HG03196 (cell line): ENCODE results near the gene ADAM10.

ENCODE experiments used
- ATAC-seq: cut with Tn5 transposase; IDR thresholded peaks from one replicate; pipeline ENCODE4 v1.9.1; 2021; ENCODE audit not compliant: unreplicated experiment

ADAM10 gene

DNA sequence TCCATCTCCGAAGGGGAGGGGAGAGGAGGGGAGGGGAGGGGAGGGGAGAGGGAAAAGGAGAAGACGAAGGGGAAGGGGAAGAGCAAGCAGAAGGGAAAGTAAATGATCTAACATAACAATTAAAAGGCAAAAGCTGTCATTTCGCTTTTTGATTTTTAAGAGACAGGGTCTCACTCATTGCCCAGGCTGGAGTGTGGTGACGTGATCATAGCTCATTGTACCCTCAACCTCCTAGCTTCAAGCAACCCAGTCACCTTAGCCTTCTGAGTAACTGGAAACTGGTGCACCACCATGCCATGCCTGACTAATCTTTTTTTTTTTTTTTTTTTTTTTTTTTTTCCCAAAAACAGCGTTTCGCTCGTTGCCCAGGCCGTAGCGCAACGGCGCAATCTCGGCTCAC lies 22.6 kb downstream of the ADAM10 start:
- ATAC-seq, result no peak

DNA sequence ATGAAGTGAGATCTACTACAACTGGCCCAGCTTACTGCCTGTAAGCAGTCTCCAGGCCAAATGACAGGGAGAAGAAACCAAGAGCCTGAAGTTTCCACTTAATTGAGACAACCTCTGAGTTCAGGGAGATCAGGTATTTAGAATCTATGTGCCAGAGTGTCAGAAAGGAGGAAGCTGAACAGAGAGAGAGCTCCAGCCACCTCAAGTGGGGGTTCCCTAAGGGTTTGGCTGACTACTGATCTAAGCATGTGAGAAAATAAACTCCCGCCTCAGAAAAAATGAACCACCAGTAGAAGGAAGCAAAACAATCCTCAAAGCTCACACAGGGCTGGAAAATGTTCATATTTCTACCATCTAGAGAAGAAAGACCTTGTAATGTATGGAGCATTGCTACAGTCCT lies 25.0 kb downstream of the ADAM10 start:
- ATAC-seq, result peak; percentile 74

DNA sequence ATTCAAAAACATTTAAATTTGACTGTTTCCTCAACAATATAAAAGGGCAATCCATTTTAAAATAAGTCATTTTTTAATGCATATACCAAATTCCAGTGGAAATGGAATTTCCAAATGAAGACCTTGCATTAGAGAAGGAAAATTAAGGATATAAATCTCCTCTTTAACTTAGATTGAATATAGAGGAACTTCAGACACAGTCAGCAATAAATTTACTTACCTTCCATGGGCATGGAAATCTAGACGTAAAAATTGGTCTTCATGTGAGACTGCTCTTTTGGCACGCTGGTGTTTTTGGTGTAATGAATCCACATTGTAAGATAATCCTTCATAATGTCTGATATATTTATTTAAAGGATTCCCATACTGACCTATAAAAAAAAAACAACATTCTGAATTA lies 32.1 kb downstream of the ADAM10 start:
- no peak for ATAC-seq

DNA sequence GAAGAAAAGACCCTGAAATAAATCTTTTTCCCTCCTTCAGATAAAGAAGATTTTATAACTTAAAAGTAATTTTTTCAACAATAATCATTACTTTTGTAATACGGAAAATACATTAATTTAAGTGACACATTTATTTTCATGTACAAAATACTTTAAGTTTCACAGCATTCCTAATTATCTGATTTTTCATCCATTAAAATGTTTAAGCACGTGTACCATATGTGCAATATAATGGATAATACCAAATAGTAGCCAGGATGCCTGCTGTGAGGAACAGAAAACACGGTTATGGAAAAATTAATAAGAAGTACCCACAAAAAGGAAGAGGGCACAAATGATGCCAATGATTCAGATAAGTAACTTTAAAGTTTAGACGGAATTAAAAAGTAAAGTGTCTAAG lies 33.5 kb downstream of the ADAM10 start:
- no peak for ATAC-seq

DNA sequence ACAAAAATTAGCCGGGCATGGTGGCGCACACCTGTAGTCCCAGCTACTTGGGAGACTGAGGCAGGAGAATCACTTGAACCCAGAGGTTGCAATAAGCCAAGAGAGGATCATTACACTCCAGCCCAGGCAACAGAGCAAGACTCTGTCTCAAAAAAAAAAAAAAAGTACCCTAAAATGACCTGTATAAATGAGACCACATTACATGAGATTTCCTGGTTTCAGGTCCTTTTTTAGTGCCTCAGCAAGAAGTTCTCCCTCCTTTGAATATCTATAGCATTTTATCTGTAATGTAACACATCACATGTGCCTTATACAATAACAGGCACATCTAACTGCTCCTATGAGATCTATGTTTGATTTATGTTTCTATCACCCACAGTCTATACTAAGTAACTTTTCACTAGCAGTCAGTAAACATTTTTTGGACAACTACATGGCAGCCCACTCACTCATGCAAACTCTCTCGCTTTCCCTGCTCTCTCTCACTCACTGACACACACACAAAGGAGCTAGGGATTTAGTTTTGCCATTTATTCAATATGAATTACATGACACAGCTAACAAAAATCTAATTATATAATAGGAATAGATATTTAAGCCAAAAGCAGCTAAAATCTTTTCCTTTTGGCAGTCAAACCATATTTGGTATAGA lies 34.1 kb downstream of the ADAM10 start:
- no peak for ATAC-seq

DNA sequence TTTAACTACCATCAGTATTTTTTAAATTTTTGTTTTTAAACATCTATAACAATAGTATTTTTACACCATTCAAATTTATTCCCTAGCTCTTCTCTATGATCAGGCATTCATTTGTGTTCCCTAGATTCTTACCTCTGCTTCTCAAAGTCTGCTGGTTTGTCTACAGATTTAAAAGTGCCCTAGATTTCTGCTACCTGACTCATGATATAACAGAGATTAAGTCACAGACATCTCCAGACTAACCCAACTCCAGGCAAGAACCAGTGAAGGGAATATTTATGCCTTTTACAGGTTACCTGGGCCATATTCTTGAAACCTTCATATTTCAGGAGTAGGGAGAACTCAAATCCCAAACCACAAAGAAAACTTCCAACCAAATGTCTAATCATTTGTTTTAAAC lies 38.8 kb downstream of the ADAM10 start:
- ATAC-seq, result no peak

DNA sequence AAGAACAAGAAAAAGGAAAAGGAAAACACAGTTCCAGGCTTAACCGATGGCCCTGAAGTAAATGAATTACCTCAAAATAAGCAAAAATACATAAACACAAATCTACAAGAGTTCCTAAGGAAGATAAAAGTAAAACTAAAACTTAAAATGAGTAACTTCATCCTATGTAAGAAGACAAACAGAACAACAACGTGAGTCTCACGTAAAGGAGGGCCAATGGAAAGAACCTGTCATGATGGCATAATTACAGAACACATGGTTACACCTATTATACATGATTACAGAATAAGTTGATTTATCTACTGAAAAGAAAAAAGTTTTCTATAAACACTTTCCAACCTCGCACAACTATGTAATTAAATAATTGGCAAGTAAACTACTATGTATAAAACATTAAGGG lies 42.1 kb downstream of the ADAM10 start:
- no peak for ATAC-seq

DNA sequence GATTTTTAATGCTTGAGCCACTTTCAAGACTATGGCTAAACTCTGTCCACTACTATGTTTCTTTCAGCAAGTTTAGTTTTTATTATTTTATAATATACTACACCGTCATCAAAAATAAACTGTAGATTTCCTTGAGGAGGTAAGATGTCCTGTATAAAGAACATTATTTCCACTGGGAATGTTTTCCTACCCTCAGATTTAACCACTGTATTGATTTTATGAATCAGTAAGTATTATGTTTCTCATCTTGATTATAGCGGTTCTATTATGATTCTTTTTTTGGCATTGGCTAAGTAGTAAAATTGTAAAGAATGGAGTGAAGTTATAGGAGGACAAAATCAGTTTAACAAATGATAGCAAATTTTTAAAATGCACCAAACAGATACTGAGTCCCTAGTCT lies 44.4 kb downstream of the ADAM10 start:
- ATAC-seq, result no peak

DNA sequence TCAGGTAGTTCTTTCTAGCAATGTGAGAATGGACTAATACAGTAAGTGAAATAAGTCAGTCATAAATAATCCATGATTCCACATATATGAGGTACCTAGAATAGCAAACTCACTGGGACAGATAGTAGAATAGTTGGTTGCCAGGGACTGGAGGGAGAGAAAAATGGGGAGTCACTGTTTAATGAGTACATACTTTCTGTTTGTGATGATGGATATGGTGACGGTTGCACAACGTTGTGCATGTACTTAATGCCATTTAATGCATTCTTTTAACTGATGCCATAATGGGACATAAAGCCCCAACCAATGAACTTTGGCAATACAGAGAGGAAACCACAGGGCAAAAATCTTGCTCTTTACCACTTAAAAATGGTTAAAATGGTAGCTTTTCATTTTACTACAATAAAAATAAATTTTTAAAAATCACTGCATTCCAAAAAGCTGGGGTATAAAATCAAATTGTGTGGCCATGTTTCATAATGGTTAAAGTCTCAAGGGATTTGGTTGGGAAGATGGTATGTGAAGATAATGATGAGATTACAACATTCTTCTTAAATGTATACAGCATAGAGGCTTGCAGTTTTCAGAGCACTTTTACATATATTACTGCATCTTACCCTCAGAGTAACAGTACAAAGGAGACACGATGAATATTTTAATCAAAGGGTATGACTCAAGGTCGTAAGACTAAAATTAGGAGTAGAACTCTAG lies 45.2 kb downstream of the ADAM10 start:
- no peak for ATAC-seq

DNA sequence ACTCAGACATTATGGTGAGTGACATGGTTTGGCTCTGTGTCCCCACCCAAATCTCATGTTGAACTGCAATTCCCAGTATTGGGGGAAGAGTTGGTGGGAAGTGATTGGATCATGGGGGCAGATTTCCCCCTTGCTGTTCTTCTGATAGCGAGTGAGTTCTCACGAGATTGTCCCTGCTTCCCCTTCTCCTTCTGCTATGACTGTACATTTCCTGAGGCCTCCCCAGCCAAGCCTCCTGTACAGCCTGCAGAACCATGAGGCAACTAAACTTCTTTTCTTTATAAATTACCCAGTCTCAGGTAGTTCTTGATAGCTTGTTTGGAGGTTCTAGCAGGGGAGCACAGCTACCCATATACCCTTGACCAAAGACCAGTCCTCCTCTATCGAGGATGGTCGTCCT lies 45.9 kb downstream of the ADAM10 start:
- no peak for ATAC-seq

DNA sequence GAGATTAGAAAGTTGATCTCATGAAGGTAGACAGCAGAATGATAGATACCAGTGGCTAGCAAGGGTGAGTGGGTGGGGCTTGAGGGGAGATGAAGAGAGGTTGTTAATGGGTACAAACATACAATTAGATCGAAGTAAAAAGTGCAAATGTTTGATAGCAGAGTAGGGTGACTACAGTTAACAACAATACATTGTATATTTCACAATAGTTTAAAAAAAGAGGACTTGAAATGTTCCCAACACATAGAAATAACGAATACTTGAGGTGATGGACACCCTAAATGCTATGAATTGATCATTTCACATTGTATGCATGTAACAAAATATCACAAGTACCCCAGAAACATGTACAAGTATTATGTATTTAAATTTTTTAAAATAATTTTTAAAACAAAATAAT lies 47.3 kb downstream of the ADAM10 start:
- ATAC-seq, result no peak

DNA sequence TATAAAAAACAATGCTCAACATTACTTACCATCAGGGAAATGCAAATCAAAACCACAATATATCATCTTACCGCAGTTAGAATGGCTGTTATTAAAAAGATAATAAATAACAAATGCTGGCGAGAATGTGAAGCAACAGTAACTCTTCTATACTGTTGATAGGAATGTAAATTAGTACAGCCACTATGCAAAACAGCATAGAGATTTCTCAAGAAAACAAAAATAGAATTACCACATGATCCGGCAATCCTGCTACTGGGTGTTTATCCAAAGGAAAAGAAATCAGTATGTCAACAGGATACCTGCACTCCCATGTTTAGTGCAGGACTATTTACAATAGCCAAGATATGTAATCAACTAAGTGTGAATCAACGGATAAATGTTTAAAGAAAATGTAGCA lies 48.1 kb downstream of the ADAM10 start:
- no peak for ATAC-seq

DNA sequence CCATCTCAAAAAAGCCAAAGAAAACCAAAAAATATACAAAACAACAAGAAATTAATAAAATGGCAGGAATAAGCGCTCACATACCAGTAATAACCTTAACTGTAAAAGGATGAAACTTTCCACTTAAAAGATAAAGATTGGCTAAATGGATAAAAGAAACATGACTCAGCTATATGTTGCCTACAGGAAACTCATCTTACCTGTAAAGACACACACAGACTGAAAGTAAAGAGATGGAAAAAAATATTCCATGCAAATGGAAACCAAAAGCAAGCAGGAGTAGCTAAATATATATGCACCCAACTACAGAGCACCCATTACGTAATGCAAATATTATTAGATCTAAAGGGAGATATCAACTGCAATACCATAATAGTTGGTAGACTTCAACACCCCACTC lies 49.7 kb downstream of the ADAM10 start:
- no peak for ATAC-seq

DNA sequence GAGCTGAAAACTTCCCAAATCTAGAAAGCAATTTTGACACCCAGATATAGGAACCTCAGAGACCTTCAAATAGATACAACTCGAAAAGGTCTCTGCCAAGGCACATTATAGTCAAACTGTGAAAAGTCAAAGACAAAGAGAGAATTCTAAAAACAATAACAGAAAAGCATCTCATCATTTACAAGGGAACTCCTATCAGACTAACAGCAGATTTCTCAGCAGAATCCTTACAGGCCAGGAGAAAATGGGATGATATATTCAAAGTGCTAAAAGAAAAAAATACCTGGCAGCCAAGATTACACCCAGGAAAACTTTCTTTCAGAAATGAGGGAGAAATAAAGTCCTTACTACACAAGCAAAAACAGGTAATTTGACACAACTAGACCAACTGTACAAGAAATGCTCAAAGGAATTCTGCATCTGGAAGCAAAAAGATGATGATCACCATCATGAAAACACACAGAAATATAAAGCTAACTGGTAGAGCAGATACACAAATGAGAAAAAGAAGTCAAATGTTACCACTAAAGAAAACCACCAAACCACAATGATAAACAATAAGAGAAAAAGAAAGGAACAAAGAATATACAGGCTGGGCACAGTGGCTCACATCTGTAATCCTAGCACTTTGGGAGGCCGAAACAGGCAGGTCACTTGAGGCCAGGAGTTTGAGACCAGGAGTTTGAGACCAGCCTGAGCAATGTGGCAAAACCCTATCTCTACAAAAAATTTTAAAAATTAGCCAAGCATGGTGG lies 50.4 kb downstream of the ADAM10 start:
- no peak for ATAC-seq

DNA sequence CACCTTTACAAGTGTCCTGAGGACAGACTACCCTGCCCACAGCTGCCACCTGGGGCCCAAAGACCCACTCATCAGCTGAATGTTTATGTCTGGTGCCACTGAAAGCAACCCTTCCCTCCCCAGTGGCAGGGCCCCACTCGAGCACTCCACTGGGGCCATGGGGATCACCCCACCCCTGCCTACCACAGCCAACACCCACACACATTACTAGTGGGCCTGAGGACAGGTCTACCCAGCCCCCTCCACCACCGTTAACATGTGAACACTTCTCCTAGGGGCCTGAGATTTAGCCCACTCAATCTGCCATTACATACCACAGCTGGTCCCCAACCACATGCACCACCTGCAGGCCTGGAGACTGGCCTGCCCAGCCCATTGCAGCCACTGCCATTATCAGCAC lies 52.3 kb downstream of the ADAM10 start:
- ATAC-seq, result no peak

DNA sequence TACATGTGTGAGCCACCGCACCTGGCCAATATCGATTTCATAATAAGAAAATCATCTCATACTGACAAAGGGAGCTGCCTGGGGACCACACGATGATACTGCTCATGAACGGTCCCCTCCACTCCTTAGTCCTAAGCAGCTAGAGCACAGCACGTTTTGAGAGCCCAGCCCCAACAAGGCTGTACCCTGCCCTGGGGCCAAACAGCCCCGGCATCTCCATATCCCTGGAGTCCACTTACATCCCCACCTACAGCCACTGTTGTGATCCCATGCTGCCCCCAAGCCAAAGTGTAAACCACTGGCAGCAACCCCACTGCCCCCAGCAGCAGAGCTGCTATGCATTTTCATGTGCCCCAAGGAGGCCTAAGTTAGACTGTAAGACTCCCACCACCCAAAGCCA lies 52.8 kb downstream of the ADAM10 start:
- no peak for ATAC-seq

DNA sequence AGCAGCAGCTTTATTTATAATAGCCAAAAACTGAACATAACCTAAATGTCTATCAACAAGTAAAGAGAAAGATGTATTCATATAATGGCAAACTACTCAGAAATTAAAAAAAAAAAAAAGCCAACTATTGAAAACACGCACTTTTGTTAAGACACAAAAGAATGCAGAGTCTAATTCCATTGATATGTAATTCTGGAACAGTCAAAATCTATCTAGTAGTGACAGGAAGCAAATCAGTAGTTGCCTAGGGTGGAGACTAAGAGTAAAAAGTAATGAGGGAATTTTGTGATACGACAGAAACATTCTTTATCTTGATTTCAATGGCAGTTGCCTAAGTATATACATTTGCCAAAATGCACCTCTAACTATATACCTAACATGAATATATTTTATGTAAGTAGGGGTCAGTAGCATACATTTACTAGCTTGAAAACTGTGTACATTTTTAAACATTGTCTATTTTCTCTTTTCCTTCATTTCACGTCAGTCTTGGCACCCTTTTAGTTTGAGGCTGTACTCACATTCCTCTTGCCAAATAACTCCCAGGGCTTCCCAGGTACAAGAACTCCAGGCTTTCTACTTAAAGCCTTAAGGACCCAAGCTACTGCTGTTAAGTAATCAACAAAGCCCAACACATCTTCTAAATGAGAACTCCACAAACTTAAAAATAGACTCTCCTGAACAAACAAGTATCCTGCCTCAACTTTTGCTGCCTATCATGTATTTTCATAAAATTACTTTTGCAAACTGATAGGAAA lies 54.7 kb downstream of the ADAM10 start:
- ATAC-seq, result no peak

DNA sequence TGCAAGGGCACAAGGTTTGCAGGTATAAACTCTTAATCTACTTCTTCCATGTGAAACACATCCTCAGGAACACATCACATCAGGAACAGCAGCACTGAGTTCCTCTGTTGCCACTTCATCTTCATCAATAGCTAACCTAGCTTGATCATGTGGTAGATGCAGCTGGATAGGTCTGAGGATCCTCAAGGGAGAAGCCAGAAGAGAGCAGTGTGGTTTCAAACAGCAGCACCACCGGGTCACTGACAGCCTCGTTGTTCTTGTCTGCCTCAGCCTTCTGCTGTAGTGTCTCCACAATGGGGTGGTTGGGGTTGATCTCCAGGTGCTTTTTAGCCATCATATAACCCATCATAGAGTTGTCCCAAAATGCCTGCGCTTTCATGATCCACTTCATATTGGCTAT lies 58.8 kb downstream of the ADAM10 start:
- no peak for ATAC-seq

DNA sequence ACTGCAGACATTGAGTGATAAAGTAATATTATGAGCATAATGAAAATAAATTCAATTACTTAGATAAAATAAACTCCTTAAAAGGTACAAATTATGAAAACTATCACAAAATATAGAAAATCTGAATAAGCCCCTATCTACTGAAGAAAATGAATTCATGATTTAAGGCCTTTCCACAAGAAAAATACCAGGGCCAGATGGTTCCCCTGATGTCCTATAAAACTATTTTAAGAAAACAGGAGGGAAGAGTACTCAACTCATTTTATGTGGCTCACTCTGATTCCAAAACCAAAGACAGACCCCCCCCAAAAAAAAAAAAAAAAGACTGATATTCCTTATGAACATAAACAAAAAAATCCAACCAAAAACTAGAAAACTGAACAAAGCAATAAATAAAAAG lies 59.9 kb downstream of the ADAM10 start:
- no peak for ATAC-seq

DNA sequence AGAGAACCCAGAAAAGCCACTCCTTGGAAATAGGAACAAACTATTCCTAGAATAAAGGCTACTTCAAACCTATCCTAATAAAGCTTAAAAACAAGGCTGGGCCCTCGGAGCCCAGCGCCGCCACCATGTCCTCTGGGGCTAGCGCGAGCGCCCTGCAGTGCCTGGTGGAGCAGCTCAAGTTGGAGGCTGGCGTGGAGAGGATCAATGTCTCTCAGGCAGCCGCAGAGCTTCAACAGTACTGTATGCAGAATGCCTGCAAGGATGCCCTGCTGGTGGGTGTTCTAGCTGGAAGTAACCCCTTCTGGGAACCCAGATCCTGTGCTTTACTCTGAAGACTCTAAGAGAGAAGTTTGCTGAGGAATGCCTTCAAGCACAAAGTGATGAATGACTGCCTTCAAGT lies 63.2 kb downstream of the ADAM10 start:
- no peak for ATAC-seq

DNA sequence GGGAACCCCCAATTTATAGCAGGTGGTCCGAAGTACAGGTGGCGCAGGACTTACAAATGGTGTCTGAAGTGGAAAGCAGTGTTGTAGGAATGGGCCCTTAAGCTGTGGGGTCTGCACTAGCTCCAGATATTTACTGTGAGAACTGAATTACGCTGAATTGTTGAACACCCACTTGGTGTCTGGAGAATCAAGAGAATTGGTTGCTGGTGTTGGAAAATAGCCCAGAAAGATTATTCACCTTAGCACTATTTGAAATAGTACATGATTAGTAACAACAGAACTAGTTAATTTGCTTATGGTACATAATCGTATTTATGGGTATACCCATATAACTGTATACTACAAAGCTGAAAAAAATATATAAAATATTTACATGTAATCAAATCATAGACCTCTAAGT lies 64.8 kb downstream of the ADAM10 start:
- no peak for ATAC-seq
